Measurements from ENCODE around the gene SNRPD1. TPM values are rescaled to one million over a fixed set of nuclear protein-coding genes. Genes with fewer than 3 reads are reported as not detected.
"Not testable (repeated sequence)": the region's sequence is repeated elsewhere in the genome, so short reads cannot be mapped to it uniquely, and the experiment has no call there.

The SNRPD1 gene
- total RNA-seq, 1 donor = 6.5 TPM

DNA sequence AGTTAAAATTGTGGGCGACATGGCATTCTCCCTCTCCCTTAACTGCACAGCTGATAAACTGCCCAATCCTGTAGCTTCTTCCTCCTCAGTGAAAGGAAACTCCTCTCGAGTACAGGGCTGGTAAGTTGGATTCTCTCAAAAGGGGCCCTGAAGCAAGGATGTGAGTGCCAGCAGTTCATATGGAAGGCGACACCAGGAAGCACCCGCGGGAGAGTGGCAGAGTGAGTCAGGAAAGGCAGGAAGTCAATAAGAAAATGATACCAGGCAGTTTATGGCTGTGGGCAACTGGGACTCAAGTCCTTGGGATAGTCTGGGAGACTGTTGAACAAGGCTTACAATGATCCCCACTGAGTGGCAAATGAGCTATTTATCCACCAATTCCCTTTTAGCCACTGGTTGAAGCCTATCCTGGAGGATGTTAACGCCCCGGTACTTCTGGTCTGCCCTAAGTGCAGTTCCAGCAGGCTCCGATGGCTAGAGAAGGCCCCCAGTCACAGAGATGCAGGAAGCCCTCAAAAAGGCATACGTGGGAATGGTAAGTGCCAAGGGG is 57.7 kb downstream of the SNRPD1 start:
- Histone ChIP-seq H3K4me2 (ENCODE audit: insufficient read depth, low read length) (no peak overlapping the region), H3K36me3 (ENCODE audit: insufficient read depth, low read length) (no peaks in the 10 kb centered on the region), H3K27me3 (ENCODE audit: insufficient read depth, low read length) (no peaks in the 10 kb centered on the region), H4K20me1 (ENCODE audit: insufficient read depth, low read length) (no peaks in the 10 kb centered on the region), H3K4me1 (ENCODE audit: insufficient read depth, low read length) (no peaks in the 10 kb centered on the region), H3K27ac (ENCODE audit: low read depth, low read length) (no peak overlapping the region), H3K79me2 (ENCODE audit: insufficient read depth, low read length) (no peaks in the 10 kb centered on the region), H3K9me3 (ENCODE audit: low read depth, low read length) (no peaks in the 10 kb centered on the region), H2AFZ (ENCODE audit: low read length) (peak overlapping the region; percentile 27), H3K4me3 (ENCODE audit: insufficient read depth, low read length) (no peak overlapping the region)
- no peak for DNase-seq (ENCODE audit: insufficient read length, low spot score, missing footprints)
- no peak for TF ChIP-seq CTCF (IDR thresholded peaks at IDR 0.05; ENCODE audit: extremely low read depth, low read depth, low read length)

DNA sequence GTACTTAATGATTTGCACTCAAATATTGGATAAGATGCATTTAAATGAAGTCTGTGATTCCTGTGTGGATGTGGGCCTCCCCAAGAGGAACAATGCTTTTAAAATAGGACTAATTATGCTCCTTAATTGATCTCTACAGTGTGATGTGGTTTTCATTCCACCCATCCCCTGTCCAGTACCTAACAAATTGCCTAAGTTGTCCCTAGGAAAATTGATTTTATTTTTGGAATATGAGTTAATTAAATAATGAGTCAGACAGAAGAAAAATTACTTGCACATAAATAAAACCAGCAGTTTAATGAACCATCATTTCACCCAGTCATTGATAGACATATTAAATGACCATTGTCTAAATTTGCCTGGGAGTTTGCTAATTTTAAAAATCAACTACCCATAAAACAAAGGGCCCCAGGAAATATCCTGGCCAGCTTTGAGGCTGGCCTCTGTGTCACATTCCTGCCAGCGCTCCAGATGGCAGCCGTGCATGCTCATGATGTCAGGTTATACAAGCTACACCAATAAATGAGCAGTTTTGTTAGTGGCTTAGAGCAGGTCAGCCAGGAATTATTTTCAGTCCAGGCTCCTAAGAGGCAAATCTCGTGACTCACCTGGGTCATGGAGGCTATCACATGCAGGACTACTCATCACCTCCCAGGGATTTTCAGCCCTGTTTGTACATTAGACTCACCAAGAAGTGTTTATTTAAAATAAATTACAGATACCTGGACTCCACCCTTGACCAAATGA is 60.6 kb downstream of the SNRPD1 start:
- Histone ChIP-seq H3K9me3 (ENCODE audit: low read depth, low read length) (no peaks in the 10 kb centered on the region), H3K4me1 (ENCODE audit: insufficient read depth, low read length) (no peaks in the 10 kb centered on the region), H3K36me3 (ENCODE audit: insufficient read depth, low read length) (no peaks in the 10 kb centered on the region), H3K4me2 (ENCODE audit: insufficient read depth, low read length) (no peak overlapping the region), H4K20me1 (ENCODE audit: insufficient read depth, low read length) (no peaks in the 10 kb centered on the region), H3K27ac (ENCODE audit: low read depth, low read length) (no peak overlapping the region), H3K79me2 (ENCODE audit: insufficient read depth, low read length) (no peaks in the 10 kb centered on the region), H3K4me3 (ENCODE audit: insufficient read depth, low read length) (no peak overlapping the region), H2AFZ (ENCODE audit: low read length) (no peak overlapping the region), H3K27me3 (ENCODE audit: insufficient read depth, low read length) (no peaks in the 10 kb centered on the region)
- no peak for TF ChIP-seq CTCF (IDR thresholded peaks at IDR 0.05; ENCODE audit: extremely low read depth, low read depth, low read length)
- DNase-seq (ENCODE audit: insufficient read length, low spot score, missing footprints) = no peak

- not testable (repeated sequence) for H2AFZ ChIP-seq (ENCODE audit: low read length); H3K27ac ChIP-seq (ENCODE audit: low read depth, low read length); H3K79me2 ChIP-seq (ENCODE audit: insufficient read depth, low read length)
Observed at GRCh38 chr18:21675354-21675753, 63.2 kb downstream of the SNRPD1 start.

DNA sequence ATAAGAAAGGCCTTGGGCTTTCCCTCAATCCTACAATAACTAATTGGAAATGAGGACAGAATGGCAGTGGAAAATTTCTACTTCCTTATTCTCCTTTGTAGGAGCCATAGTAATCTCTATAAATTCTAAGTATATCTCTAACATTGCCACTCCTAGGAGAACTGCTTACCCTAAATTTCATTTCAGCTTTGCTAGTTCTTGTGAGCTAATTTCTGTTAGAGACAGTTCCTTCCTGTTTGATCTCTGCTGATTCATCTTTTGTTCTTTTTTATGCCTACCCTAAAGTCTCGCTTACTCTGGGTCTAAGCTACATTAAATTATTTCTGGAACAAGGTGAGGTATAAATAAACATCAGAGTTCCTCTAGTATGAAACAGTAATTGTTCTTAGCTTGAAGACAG is 66.7 kb downstream of the SNRPD1 start:
- Histone ChIP-seq H2AFZ (ENCODE audit: low read length) (no peak overlapping the region), H3K27me3 (ENCODE audit: insufficient read depth, low read length) (no peaks in the 10 kb centered on the region), H4K20me1 (ENCODE audit: insufficient read depth, low read length) (no peaks in the 10 kb centered on the region), H3K27ac (ENCODE audit: low read depth, low read length) (no peak overlapping the region), H3K9me3 (ENCODE audit: low read depth, low read length) (no peaks in the 10 kb centered on the region), H3K36me3 (ENCODE audit: insufficient read depth, low read length) (no peaks in the 10 kb centered on the region), H3K4me3 (ENCODE audit: insufficient read depth, low read length) (no peak overlapping the region), H3K4me2 (ENCODE audit: insufficient read depth, low read length) (no peak overlapping the region), H3K79me2 (ENCODE audit: insufficient read depth, low read length) (no peaks in the 10 kb centered on the region), H3K4me1 (ENCODE audit: insufficient read depth, low read length) (peaks cover 4% of the 10 kb centered on the region)
- no peak for TF ChIP-seq CTCF (IDR thresholded peaks at IDR 0.05; ENCODE audit: extremely low read depth, low read depth, low read length)
- DNase-seq (ENCODE audit: insufficient read length, low spot score, missing footprints) = no peak

More at GRCh38 chr18:21675354-21675753, 63.2 kb downstream of the SNRPD1 start:
- not testable (repeated sequence) for H3K9me3 ChIP-seq (ENCODE audit: low read depth, low read length); H3K4me2 ChIP-seq (ENCODE audit: insufficient read depth, low read length); H4K20me1 ChIP-seq (ENCODE audit: insufficient read depth, low read length); H3K4me1 ChIP-seq (ENCODE audit: insufficient read depth, low read length); H3K4me3 ChIP-seq (ENCODE audit: insufficient read depth, low read length); H3K36me3 ChIP-seq (ENCODE audit: insufficient read depth, low read length); DNase-seq (ENCODE audit: insufficient read length, low spot score, missing footprints); H3K27me3 ChIP-seq (ENCODE audit: insufficient read depth, low read length)
